HepG2 (cell line): ENCODE results near the gene CDHR1. TPM values are rescaled to one million over a fixed set of nuclear protein-coding genes. Genes with fewer than 3 reads are reported as not detected.

Experiments used
- ATAC-seq: fragments of 200-7000 bp; cut with Tn5 transposase; 3 replicates; pipeline ENCODE4 v1.9.1; 2020; ENCODE audit warnings: mild to moderate bottlenecking, moderate library complexity
- BruUV-seq: library from RNA; stranded (reverse); fragments of 400-500 nt; replicated peaks from 2 replicates; lab custom pipeline; 2021; lab: Mats Ljungman, UMichigan
- CTCF ChIA-PET: fragments of 300-600 bp; formaldehyde crosslinking; extraction: SDS; loops from one replicate; lab custom pipeline; 2021; ENCODE audit warnings: low total read pairs, inconsistent platforms, low intra/inter-chr PET ratio; lab: Yijun Ruan, JAX
- POLR2A ChIA-PET: fragments of 350-600 bp; sonication (Branson Sonifier 250); formaldehyde crosslinking; loops from one replicate; lab custom pipeline; 2020; ENCODE audit warnings: antibody characterized with exemption, inconsistent platforms; lab: Yijun Ruan, JAX
- DNase-seq: peaks from one replicate; pipeline ENCODE4 v3.0.0-alpha.2; 2015; ENCODE audit warnings: low spot score
- FAIRE-seq: peaks from 3 replicates; lab custom pipeline; 2011; peaks lifted over from hg19 to GRCh38; lab: Jason Lieb, UNC
- H2AFZ ChIP-seq: one replicate; pipeline ENCODE4 v1.6.1; 2011; ENCODE audit warnings: low read length, inconsistent platforms
- H3K27ac ChIP-seq: fragments of 300-600 bp; 3 replicates; pipeline ENCODE4 v1.8.0; 2011; ENCODE audit warnings: mixed run types, mild to moderate bottlenecking, mixed read lengths, low read length, inconsistent platforms; ENCODE audit not compliant: insufficient read depth; ENCODE audit errors: extremely low read length
- H3K27me3 ChIP-seq, 2 experiments: fragments of 200-600 bp in 1 of 2; 2 replicates in 1 of 2; 3 replicates in 1 of 2; pipeline versions ENCODE4 v1.6.0 to v1.8.0; 2011; ENCODE audit warnings: low read length in 2 of 2, mild to moderate bottlenecking in 2 of 2, moderate library complexity in 2 of 2, inconsistent platforms in 1 of 2; ENCODE audit not compliant: insufficient read depth in 2 of 2, control insufficient read depth in 1 of 2
- H3K36me3 ChIP-seq, 2 experiments: fragments of 200-600 bp in 1 of 2; replicated peaks in 1 of 2; 2 replicates in 1 of 2; 3 replicates in 1 of 2; pipeline versions ENCODE4 v1.5.1 to v1.8.0; 2011; ENCODE audit warnings: low read length in 2 of 2, inconsistent platforms in 1 of 2; ENCODE audit not compliant: insufficient read depth in 2 of 2, control insufficient read depth in 1 of 2
- H3K4me1 ChIP-seq: 2 replicates; pipeline ENCODE4 v1.5.1; 2012; ENCODE audit warnings: low read length, inconsistent platforms; ENCODE audit not compliant: insufficient read depth
- H3K4me2 ChIP-seq: 2 replicates; pipeline ENCODE4 v1.6.0; 2011; ENCODE audit warnings: low read depth, low read length, inconsistent platforms
- H3K4me3 ChIP-seq, 3 experiments: fragments of 200-600 bp in 1 of 3; sonication (generic), shearing (Covaris generic) in 1 of 3; replicated peaks in 1 of 3; 2 replicates each; pipeline ENCODE4 v1.5.1; 2011 to 2016; ENCODE audit warnings: low read length in 3 of 3, inconsistent platforms in 2 of 3, low read depth in 2 of 3, mild to moderate bottlenecking in 2 of 3, control low read depth in 1 of 3, mixed read lengths in 1 of 3; ENCODE audit not compliant: insufficient read depth in 1 of 3
- H3K79me2 ChIP-seq: one replicate; pipeline ENCODE4 v1.6.1; 2011; ENCODE audit warnings: low read length, inconsistent platforms; ENCODE audit not compliant: insufficient read depth
- H3K9ac ChIP-seq: 2 replicates; pipeline ENCODE4 v1.6.0; 2011; ENCODE audit warnings: mild to moderate bottlenecking, low read depth, low read length, inconsistent platforms; ENCODE audit not compliant: insufficient read depth
- H3K9me3 ChIP-seq: 2 replicates; pipeline ENCODE4 v1.5.1; 2012; ENCODE audit warnings: mild to moderate bottlenecking, low read length
- H4K20me1 ChIP-seq: 2 replicates; pipeline ENCODE4 v1.6.0; 2011; ENCODE audit warnings: inconsistent platforms, mild to moderate bottlenecking, low read length, moderate library complexity; ENCODE audit not compliant: insufficient read depth
- ZSCAN30 ChIP-seq: sonication (generic); formaldehyde crosslinking; IDR thresholded peaks from 2 replicates; pipeline ENCODE4 v1.5.0; 2020; ENCODE audit warnings: mild to moderate bottlenecking, missing genetic modification reagents
- ZSCAN9 ChIP-seq: IDR thresholded peaks from 2 replicates; pipeline ENCODE4 v1.6.1; 2016; ENCODE audit warnings: borderline replicate concordance
- WGBS: methylation state at CpG from one replicate; pipeline ENCODE4 v1.1.6; 2017; ENCODE audit warnings: low lambda C conversion rate; 5-methylcytosine and 5-hydroxymethylcytosine counted together
- in situ Hi-C: cut with HindIII; loops from 2 replicates; pipeline ENCODE4 v1.10.0; 2017; ENCODE audit warnings: low pct_unique_long_range_greater_than_20kb; ENCODE audit not compliant: extremely low pct_ligation_motif_present
- intact Hi-C: fragments of 100-400 bp; cut with micrococcal nuclease; formaldehyde crosslinking; loops from one replicate; pipeline ENCODE4 v1.10.0; 2022; ENCODE audit not compliant: unreplicated experiment
- polyA plus RNA-seq, 8 experiments: library from polyadenylated mRNA; depleted of rRNA in 3 of 8; stranded (reverse) in 7 of 8; unstranded in 1 of 8; fragments of >200 nt; fragmentation: Illumina TruSeq in 4 of 8; extraction: Trizol in 4 of 8; gene quantifications; 2 replicates each; pipeline versions ENCODE4 v1.2.1 to v1.2.3, GENCODE V29; 2011 to 2016; ENCODE audit warnings: low read depth in 4 of 8, missing spikeins in 1 of 8, mixed read lengths in 1 of 8; ENCODE audit not compliant: insufficient read depth in 1 of 8
- total RNA-seq, 5 experiments: library from RNA; depleted of rRNA; stranded (reverse); fragments of >200 nt; fragmentation: Illumina TruSeq; extraction: Trizol; gene quantifications; 2 replicates each; pipeline ENCODE4 v1.2.3, GENCODE V29; 2016; ENCODE audit warnings: low read depth in 1 of 5
- TF ChIP-seq, protein P1 (sequence below): sonication (generic); formaldehyde crosslinking; IDR thresholded peaks from 2 replicates; pipeline ENCODE4 v1.4.0; 2020; ENCODE audit warnings: missing genetic modification reagents, borderline replicate concordance
- TF ChIP-seq, protein P2 (sequence below): sonication (generic); formaldehyde crosslinking; IDR thresholded peaks from 2 replicates; pipeline ENCODE4 v1.5.1; 2020; ENCODE audit warnings: missing genetic modification reagents, mild to moderate bottlenecking, borderline replicate concordance
- TF ChIP-seq, protein P3 (sequence below): sonication (generic); formaldehyde crosslinking; IDR thresholded peaks from 2 replicates; pipeline ENCODE4 v1.5.0; 2020; ENCODE audit warnings: mild to moderate bottlenecking, missing genetic modification reagents, moderate library complexity

CDHR1 gene
- total and polyA plus RNA-seq, 2 of the 13 experiments (the other 11 are each of a cell fraction or from before 2014, with no cell fraction given), result 0.04 to 0.09 TPM

DNA sequence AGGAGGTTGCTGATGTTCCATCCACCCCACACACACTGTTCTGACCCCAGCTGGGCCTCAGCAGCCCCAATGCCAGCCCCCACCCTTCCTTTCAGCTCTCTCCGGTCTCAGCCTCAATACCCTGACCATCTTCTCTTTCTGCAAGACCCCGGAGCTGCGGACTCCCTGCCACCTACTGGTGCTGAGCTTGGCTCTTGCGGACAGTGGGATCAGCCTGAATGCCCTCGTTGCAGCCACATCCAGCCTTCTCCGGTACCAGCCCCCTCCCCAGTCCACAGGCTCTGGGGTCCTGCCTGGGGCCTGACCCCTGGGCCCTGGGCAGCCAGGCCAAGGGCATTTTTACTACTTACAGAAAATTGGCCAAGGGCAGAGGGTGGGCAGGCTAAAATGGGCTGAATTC lies 53.2 kb downstream of the CDHR1 start (continued):
- TF ChIP-seq, protein P1, sequence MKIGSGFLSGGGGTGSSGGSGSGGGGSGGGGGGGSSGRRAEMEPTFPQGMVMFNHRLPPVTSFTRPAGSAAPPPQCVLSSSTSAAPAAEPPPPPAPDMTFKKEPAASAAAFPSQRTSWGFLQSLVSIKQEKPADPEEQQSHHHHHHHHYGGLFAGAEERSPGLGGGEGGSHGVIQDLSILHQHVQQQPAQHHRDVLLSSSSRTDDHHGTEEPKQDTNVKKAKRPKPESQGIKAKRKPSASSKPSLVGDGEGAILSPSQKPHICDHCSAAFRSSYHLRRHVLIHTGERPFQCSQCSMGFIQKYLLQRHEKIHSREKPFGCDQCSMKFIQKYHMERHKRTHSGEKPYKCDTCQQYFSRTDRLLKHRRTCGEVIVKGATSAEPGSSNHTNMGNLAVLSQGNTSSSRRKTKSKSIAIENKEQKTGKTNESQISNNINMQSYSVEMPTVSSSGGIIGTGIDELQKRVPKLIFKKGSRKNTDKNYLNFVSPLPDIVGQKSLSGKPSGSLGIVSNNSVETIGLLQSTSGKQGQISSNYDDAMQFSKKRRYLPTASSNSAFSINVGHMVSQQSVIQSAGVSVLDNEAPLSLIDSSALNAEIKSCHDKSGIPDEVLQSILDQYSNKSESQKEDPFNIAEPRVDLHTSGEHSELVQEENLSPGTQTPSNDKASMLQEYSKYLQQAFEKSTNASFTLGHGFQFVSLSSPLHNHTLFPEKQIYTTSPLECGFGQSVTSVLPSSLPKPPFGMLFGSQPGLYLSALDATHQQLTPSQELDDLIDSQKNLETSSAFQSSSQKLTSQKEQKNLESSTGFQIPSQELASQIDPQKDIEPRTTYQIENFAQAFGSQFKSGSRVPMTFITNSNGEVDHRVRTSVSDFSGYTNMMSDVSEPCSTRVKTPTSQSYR (CRISPR knock-in tag), result no peak
- TF ChIP-seq, protein P2, sequence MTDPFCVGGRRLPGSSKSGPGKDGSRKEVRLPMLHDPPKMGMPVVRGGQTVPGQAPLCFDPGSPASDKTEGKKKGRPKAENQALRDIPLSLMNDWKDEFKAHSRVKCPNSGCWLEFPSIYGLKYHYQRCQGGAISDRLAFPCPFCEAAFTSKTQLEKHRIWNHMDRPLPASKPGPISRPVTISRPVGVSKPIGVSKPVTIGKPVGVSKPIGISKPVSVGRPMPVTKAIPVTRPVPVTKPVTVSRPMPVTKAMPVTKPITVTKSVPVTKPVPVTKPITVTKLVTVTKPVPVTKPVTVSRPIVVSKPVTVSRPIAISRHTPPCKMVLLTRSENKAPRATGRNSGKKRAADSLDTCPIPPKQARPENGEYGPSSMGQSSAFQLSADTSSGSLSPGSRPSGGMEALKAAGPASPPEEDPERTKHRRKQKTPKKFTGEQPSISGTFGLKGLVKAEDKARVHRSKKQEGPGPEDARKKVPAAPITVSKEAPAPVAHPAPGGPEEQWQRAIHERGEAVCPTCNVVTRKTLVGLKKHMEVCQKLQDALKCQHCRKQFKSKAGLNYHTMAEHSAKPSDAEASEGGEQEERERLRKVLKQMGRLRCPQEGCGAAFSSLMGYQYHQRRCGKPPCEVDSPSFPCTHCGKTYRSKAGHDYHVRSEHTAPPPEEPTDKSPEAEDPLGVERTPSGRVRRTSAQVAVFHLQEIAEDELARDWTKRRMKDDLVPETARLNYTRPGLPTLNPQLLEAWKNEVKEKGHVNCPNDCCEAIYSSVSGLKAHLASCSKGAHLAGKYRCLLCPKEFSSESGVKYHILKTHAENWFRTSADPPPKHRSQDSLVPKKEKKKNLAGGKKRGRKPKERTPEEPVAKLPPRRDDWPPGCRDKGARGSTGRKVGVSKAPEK, result no peak
- no peak for TF ChIP-seq ZSCAN30 (CRISPR knock-in tag)

DNA sequence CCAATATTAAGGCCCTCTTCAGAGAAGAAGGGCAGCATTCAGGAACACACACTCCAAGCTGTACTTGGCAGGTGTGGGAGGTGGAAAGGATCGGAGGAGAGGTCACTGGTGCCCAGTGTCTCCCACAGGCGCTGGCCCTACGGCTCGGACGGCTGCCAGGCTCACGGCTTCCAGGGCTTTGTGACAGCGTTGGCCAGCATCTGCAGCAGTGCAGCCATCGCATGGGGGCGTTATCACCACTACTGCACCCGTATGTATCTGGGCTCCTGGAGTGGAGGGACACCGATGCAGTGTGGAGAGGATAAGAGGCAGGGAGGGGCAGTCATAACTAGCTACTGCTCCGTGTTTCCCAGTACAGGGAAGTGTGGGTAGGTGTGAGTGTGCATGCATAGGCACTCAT lies 54.5 kb downstream of the CDHR1 start:
- Histone ChIP-seq H3K27ac (no peak overlapping the region), H3K27me3 (peaks cover 0 to 4% of the 10 kb centered on the region in 2 experiments; a peak in 1 of 5 replicates), H3K36me3 (no peaks in the 10 kb centered on the region), H3K9me3 (no peaks in the 10 kb centered on the region), H3K4me2 (no peak overlapping the region), H3K4me3 (no peak overlapping the region), H4K20me1 (no peaks in the 10 kb centered on the region), H3K79me2 (no peaks in the 10 kb centered on the region), H3K9ac (no peak overlapping the region), H2AFZ (no peak overlapping the region), H3K4me1 (peaks cover 20% of the 10 kb centered on the region)
- ChIA-PET CTCF (no interaction called here), POLR2A (no interaction called here)
- in situ Hi-C loops (no loop called here), intact Hi-C loops (no loop called here)
- DNase-seq, result no peak
- TF ChIP-seq, protein P3, sequence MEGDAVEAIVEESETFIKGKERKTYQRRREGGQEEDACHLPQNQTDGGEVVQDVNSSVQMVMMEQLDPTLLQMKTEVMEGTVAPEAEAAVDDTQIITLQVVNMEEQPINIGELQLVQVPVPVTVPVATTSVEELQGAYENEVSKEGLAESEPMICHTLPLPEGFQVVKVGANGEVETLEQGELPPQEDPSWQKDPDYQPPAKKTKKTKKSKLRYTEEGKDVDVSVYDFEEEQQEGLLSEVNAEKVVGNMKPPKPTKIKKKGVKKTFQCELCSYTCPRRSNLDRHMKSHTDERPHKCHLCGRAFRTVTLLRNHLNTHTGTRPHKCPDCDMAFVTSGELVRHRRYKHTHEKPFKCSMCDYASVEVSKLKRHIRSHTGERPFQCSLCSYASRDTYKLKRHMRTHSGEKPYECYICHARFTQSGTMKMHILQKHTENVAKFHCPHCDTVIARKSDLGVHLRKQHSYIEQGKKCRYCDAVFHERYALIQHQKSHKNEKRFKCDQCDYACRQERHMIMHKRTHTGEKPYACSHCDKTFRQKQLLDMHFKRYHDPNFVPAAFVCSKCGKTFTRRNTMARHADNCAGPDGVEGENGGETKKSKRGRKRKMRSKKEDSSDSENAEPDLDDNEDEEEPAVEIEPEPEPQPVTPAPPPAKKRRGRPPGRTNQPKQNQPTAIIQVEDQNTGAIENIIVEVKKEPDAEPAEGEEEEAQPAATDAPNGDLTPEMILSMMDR (CRISPR knock-in tag), result peak; percentile 18; the same call in 1 of the 2 replicates
- no peak for TF ChIP-seq ZSCAN9
- 26% methylated on average over 12 of the region's 12 CpGs for WGBS
- no TSS peak for BruUV-seq
- peak; percentile 16; the same call in 1 of the 3 replicates for ATAC-seq
- no peak for FAIRE-seq
